GM21390 (cell line): ENCODE data around the gene CRYZ.

Source experiments
- ATAC-seq: cut with Tn5 transposase; IDR thresholded peaks from one replicate; pipeline ENCODE4 v1.9.1; 2021; ENCODE audit not compliant: unreplicated experiment

Gene CRYZ

DNA sequence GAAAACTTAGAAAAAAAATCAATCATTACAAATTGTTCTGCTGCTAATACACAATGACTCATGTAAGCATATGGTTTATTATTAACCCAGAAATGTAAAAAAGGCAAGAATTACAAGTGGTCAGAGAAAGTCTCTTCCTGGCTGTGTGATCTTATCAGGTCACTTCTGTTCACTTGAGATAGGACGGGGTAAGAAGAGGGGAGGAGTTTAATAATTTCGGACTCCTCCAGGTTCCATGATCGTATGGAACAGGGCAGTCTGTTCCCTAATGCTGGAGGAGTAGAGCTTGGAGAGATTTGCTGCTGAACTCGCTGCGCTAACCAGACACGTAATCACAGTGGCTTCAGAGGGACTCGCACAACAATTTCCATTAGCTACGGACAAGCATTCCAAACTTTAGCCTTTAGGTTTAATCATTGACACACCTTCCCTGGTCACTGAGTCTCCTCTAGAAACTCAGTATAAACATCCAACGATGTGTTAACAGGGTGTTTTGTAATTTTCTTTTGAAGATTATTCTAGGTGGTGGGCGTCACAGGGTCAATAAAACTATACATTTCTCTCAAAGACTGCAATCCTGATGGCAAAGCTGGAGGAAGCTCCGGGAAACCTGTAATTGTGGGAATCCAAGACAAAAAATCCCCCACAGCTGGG is 1.3 kb downstream of the CRYZ start:
- ATAC-seq = peak; percentile 15

- no peak for ATAC-seq
These were observed 2.9 kb downstream of the CRYZ start for GRCh38 chr1:74729741-74730478.

DNA sequence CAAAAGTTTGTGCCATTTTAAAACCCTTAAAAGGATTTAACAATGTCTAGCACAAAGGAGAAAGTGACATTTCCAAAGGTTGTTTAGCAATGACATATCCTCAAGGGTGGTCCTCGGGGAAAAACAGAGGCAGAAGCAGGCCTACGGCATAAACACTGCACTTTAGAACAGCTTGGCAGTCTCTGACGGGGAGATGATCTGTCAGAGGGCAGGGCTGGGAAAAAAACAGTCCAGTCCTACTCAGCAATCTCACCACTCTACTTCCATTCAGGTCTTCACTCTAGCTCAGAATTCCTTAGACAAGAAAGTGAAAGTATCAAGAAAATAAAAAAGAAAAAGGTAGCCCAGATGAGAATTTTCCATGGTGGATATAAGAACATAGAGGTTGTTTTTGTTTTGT is 4.1 kb downstream of the CRYZ start:
- no peak for ATAC-seq

DNA sequence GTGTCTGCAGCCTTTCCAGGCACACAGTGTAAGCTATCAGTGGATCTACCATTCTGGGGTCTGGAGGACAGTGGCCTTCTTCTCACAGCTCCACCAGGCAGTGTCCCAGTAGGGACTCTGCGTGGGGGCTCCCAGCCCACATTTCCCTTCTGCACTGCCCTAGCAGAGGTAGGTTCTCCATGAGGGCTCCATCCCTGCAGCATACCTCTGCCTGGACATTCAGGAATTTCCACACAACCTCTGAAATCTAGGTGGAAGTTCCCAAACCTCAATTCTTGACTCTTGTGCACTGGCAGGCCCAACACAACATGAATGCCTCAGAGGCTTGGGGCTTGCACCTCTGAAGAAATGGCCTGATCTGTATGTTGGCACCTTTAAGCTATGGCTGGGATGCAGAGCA is 6.8 kb downstream of the CRYZ start:
- ATAC-seq = no peak

DNA sequence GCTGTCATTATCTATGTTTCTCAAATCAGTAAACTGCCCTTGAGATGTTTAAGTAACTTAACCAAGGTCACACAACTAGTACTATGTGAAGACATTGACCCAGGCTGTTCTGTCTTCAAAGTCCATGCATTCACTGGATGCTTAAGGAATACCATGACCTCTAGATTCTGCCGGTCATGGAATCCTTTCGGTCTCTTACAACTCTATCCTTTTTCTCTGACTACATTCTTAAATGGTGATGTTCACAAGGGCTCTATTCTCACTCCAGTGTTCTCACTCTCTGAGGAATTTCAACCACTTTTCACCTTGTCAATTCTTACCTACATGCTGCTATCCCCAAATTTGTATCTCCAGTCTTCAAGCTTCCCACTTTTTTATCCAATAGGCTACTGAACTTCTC is 15.2 kb downstream of the CRYZ start:
- no peak for ATAC-seq

DNA sequence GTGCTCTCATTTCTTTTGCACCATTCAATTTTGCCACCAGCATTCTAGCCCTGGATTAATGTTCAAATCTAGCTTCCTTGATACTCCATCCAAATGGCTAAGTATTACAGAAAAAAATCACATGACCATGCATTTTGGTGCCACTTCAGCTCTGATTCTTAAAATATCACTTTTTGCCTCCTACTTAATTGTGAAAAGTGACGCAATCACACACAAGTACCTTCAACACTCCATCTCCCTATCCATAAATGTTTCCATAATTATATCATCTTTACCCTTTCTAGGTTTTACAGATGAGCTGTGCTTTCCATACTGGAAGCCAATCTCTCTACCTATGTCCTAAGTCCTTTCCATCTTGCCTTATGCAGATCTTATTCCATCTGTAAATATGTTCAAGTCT is 16.0 kb downstream of the CRYZ start:
- no peak for ATAC-seq

DNA sequence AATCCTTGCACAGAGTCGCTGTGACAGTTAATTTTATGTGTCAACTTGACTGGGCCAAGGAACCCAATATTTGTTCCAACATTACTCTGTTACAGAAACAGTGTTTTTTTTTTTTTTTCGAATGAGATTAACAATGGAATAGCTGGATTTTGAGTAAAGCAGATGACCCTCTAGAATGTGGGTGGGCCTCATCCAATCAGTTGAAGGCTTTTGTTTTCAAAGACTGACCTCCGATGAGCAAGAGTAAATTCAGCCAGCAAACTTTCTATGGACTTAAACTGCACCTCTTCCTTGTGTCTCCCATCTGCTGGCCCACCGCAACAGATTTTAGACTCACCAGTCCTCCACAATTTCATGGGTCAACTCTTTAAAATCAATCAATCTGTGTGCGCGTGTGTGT is 17.0 kb downstream of the CRYZ start:
- ATAC-seq = no peak

DNA sequence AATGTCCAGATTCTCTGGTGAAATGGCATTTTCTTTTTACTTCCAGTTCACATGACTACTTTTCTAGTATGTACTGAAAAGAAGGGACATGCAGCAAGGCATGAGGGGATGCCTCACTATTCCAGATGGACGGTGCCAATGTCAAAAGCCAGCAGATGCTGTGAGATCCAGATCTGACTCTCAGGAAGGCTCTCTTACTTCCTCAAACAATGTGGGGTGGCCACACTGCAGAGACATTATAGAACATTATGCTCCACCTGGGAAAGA is 17.7 kb downstream of the CRYZ start:
- ATAC-seq = no peak

DNA sequence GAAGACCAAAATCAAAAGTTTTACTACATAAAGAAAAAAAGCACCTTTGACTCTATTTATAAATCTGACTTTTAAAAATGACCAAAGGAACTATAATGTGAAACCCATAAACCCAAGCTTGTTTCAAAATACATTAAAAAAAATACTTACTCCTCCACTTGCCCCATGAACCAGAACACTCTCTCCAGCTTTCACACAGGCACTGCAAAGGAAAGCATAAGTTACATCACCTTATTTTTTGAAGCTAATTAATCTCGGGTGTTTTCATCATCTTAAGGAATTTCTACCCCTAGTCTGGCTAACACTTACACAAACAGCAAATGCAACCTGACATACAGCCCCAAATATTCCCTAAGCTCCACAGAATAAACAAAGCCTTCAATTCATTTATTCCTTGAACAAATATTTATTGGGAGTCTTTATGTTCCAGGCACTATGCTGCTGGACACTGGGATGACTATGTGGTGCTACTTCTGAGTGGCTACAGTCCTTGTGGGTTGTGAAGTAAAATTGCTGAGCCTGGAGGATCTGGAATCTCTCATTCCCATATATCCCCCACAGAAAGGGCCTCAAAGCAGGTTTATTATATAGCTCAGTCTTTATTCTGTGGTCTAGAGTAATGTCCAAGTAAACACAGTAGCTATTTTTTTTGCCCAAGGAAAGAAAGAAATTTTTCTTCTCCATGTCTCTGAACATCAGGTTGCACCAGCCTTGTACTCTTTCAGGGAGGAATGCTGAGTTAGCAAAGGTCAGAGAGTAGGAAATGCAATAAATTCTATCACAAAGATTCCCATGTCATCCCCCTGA is 18.2 kb downstream of the CRYZ start:
- ATAC-seq = peak; percentile 70

DNA sequence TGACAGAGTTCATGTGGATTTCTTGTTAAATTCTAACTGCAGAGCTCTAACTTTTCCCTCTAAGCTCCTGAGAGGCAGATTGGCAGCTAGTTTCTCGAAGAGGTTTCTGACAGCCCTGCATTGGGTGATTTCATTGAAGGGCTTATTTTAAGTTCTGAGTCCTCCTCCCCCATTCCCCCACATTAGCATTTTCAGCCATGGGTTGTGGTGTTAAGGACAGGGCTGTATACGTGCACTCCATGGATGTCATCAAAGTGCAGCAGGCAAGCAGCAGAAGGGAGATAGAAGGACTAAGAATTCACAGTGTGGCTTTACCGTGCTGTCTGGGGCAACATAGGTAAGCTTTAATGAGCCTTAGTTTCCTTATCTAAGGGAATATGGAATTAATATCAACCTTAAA is 19.0 kb downstream of the CRYZ start:
- ATAC-seq = peak; percentile 27

DNA sequence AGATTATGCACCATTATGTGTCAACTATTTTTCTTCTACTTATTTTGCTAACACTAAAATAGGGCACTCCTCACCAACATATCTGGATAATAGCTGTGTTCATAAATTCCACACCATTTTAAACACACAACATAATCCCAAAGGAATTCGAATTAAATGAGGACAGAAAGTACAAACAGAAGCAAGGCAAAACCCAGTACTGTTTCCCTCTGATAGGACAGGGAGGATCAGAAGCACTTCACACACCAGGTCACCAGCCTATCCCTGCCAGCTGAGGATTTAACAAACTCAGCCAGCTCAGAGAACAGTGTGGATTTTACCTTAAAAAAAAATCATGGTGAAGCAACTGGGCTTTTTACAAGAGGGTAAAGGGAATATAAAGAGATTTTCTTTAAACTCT is 20.0 kb downstream of the CRYZ start:
- no peak for ATAC-seq

GRCh38 chr1:74703386-74704182 is 29.3 kb downstream of the CRYZ start:
- ATAC-seq = no peak

DNA sequence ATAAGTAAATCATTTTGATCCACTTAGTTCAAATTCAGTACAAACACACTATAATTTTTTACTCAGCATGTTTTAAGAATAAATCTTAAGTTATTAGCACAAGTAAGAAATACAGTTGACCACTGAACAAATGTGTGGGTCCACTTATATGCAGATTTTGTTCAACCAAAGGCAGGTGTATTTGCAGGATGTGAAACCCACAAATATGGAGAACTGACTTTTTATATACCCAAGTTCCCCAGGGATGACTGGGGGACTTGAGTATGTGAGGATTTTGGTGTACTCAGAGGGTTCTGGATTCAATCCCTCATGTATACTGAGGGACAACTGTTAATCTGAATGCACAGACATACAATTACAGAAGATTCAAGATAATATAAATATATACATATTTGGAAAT is 33.5 kb downstream of the CRYZ start:
- no peak for ATAC-seq

GRCh38 chr1:74697832-74698231 is 35.0 kb downstream of the CRYZ start:
- no peak for ATAC-seq

DNA sequence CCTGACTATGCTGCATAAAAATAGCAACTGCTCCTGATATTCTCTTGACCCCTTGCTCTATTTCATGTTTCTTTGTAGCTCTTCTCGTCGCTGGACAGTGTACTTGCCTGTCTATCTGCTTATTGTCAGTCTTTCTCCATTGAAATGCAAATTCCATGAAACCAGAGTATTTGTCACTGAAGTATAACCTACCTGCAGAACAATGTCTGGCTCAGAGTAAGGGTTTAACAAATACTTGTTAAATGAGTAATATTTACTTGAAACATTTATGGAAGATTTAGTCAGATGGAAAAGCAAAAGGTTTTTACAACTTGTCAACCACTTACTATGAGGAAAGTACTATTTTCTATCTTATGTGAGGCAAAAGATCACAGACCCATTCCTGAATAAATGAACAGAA is 39.4 kb downstream of the CRYZ start:
- no peak for ATAC-seq

GRCh38 chr1:74690909-74691308 is 41.9 kb downstream of the CRYZ start:
- no peak for ATAC-seq

DNA sequence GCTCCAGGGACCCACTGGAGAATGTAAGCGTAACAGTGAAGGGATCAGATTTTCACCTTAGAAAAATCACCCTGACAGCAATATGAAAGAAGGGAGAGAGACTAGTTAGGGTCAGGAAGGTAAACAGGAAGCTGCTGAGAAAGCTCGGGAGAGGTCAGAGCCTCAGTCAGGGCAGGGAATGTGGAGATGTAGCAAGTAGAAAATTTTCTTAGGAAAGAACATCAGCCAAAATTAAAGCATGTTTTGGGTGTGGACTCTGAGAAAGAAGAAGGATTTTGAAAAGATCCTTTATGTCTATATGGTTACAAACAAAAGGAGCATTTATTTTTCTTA is 42.5 kb downstream of the CRYZ start:
- peak; percentile 17 for ATAC-seq

GRCh38 chr1:74689621-74690363 is 43.1 kb downstream of the CRYZ start:
- ATAC-seq = peak; percentile 74

DNA sequence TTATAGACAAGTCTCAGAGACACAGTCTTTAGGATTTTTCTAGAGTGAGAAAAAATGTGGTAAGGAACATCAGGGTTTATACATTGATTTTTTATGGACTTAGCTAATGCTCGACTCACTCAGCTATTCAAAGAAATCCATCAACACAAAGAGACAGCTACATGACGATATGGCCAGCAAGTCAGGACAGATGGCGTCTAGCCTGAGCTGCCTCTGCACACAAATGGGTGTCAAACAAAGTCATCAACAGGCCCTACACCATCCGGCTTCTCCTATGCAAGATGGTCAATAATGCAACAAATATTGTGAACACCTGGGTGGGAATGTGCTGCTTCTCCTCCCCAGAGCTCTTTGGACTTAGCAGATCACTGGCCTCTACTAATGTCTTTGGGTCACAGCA is 45.9 kb downstream of the CRYZ start:
- no peak for ATAC-seq

DNA sequence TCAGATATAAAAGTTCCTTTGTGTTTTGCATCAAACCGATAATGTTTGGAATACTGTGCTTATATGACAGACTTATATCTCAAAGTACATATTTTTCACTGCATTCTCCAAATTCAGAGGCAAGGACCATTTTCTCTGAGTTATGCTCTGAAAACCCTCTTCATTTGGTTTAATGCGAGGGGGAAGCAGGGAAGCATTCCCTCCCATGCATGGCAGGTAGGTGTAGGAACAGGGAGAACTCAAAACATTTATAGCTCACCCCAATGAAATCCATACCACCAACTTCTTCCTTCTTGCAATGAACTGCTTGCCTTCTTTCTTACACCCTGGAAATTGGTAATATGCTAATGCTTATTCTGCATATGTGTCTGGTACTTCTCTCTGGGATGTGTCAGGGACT is 48.5 kb downstream of the CRYZ start:
- ATAC-seq = no peak

GRCh38 chr1:74683656-74684055 is 49.2 kb downstream of the CRYZ start:
- ATAC-seq = no peak
